HK-2 (cell line): ENCODE measurements around the gene RCN2.
A peak's percentile ranks its signal among the peaks of the same experiment; 100 is the strongest.

Source experiments
- DNase-seq: peaks from one replicate; pipeline ENCODE4 v3.0.0-alpha.2; 2018; ENCODE audit not compliant: unreplicated experiment

RCN2 gene

GRCh38 chr15:76994496-76994895, 62.9 kb downstream of the RCN2 start:
- no peak for DNase-seq

DNA sequence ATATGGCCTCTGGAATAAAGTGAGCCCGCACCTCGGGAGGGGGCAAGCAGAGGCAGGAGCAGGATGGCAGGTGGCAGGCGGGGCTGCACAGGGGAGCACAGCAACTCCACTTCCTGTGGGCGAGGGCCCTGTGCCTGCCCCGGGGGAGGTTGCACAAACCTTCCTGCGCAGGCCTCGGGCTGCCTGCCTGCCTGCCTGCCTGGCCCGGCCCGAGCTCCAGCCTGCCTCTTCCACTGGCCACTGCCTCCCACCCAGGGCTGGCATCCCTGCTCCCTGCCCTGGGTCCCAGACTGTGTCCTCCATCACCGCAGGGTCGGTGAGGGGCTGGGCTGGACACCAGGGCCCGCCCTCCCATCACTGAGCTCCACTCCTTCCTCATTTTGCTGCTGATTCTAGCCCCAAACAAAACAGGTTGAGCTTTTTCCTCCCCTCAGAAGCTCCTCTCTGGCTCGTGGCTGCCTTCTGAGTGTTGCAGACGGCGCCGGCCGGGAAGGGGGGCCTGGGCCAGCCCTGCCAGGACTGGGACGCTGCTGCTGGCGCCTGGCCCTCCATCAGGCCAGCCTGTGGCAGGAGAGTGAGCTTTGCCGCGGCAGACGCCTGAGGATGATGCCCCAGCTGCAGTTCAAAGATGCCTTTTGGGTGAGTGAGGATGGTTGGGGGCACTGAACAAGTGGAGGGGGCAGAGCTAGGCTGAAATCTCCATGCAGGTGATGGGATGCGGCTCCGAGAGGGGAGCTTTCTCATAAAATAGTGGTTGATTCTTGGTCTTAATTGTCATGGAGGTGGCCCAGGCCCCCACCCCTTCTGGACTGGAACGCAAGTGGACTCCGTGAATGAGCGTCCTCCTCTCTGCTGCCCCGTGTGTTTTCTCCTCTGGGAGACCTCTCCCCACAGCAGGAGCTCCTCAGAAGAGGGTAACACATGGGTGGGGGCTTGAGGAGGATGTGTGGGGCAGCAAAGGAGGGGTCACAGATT, 63.7 kb downstream of the RCN2 start, which contains the start of gene PSTPIP1:
PSTPIP1 (plus strand) TSS at position 156 of the 975 bp plus-strand sequence; CDS start at position 604, 448 bp downstream.
- no peak for DNase-seq

DNA sequence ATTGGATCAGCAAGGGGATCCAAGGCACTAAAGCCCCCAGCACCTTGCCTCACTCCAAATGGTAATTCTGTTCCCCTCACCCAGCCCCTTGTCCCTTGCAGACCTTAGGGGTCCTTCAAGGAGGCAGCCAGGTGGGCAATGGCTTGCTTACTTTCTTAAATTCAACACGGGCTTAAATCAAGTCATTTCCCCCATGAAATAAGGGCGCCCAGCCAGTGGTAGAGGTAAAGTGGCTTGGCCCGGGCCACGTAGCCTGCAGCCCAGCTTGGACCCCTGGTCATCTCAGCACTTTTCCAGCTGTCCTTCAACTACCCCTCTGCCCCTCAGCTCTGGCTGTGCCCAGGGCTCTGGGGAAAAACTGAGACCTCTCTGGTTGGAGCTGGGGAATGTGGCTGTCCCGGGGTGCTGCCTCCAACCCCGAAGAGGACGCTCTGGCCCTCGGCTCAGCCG, 64.6 kb downstream of the RCN2 start:
- DNase-seq = no peak

GRCh38 chr15:76996526-76997401, 65.2 kb downstream of the RCN2 start:
- DNase-seq = peak; percentile 18

DNA sequence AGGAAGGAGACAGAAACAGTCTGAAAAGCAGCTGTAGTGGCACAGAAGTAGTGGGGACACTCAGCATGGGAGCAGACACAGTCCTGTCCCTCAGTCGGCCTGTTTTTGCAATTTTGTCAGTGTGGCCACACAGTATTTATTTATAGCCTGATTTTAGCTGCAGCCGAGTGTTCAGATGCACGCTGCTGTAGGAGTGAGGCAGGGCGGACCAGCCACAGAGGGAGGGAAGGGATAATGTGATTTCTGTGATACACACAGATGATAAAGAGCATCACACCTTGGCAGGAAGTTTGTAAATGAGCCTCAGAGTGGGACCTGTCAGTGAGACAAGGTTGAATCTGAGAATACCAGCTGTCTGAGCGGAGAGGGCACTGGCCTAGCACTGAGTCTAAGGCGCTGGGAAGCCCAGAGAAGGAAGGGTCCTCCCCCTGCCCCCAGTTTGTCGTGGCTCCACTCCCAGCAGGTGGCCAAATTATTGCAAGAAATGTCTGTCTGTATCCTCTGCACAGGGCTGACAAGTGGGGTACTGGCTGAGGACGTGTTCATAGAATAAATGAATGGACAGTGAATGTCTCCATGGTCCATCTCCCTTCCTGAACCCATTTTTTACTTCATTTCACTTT, 67.2 kb downstream of the RCN2 start:
- DNase-seq = no peak

- no peak for DNase-seq
These were observed 68.4 kb downstream of the RCN2 start for GRCh38 chr15:76999996-77000395.

GRCh38 chr15:77001351-77001750, 69.8 kb downstream of the RCN2 start:
- no peak for DNase-seq

GRCh38 chr15:77001966-77002365, 70.4 kb downstream of the RCN2 start:
- no peak for DNase-seq

GRCh38 chr15:77002436-77002835, 70.9 kb downstream of the RCN2 start:
- DNase-seq = no peak

- DNase-seq = no peak
These were observed 71.7 kb downstream of the RCN2 start for GRCh38 chr15:77002954-77003912.
